GM23338 (cell line): ENCODE measurements around the gene SCN3A. TPM values are rescaled to one million over a fixed set of nuclear protein-coding genes. Genes with fewer than 3 reads are reported as not detected.

ENCODE experiments used
- ATAC-seq: fragments of 200-7000 bp; cut with Tn5 transposase; 3 replicates; pipeline ENCODE4 v1.9.1; 2020
- DNase-seq: peaks from one replicate; pipeline ENCODE4 v3.0.0-alpha.2; 2015; ENCODE audit warnings: low spot score
- H2AFZ ChIP-seq: fragments of 200-600 bp; sonication (generic); 2 replicates; pipeline ENCODE4 v1.8.0; 2016; ENCODE audit warnings: antibody characterized with exemption, mild to moderate bottlenecking, moderate library complexity
- H3F3A ChIP-seq: fragments of 200-600 bp; sonication (generic); replicated peaks from 2 replicates; pipeline ENCODE4 v1.8.0; 2017; ENCODE audit warnings: antibody characterized with exemption, mixed run types, low read depth
- H3K27ac ChIP-seq: fragments of 200-600 bp; sonication (generic); 2 replicates; pipeline ENCODE4 v1.6.1; 2016; ENCODE audit warnings: low read depth
- H3K27me3 ChIP-seq: fragments of 200-600 bp; sonication (generic); 2 replicates; pipeline ENCODE4 v1.8.0; 2016; ENCODE audit warnings: mild to moderate bottlenecking, mixed run types, moderate library complexity; ENCODE audit not compliant: insufficient read depth
- H3K36me3 ChIP-seq: fragments of 200-600 bp; sonication (generic); 2 replicates; pipeline ENCODE4 v1.8.0; 2016; ENCODE audit warnings: mild to moderate bottlenecking; ENCODE audit not compliant: insufficient read depth
- H3K4me1 ChIP-seq: fragments of 200-600 bp; sonication (generic); 2 replicates; pipeline ENCODE4 v1.8.0; 2016; ENCODE audit warnings: mild to moderate bottlenecking, moderate library complexity; ENCODE audit not compliant: insufficient read depth
- H3K4me2 ChIP-seq: fragments of 200-600 bp; sonication (generic); 2 replicates; pipeline ENCODE4 v1.7.1; 2017; ENCODE audit warnings: mixed run types
- H3K4me3 ChIP-seq: fragments of 200-600 bp; sonication (generic); 2 replicates; pipeline ENCODE4 v1.6.1; 2016; ENCODE audit warnings: mixed run types
- H3K79me2 ChIP-seq: fragments of 200-600 bp; sonication (generic); replicated peaks from 2 replicates; pipeline ENCODE4 v1.8.0; 2017; ENCODE audit warnings: mild to moderate bottlenecking; ENCODE audit not compliant: insufficient read depth
- H3K9me2 ChIP-seq: fragments of 200-600 bp; sonication (generic); 2 replicates; pipeline ENCODE4 v1.8.0; 2017; ENCODE audit not compliant: insufficient read depth
- H4K20me1 ChIP-seq: fragments of 200-600 bp; sonication (generic); replicated peaks from 2 replicates; pipeline ENCODE4 v1.8.0; 2017; ENCODE audit warnings: mild to moderate bottlenecking; ENCODE audit not compliant: insufficient read depth
- H3K27ac Mint-ChIP-seq: 2 replicates; pipeline ENCODE4 v1.8.0; 2020; ENCODE audit warnings: inconsistent platforms, mild to moderate bottlenecking, moderate library complexity, mixed read lengths
- H3K27me3 Mint-ChIP-seq: 3 replicates; pipeline ENCODE4 v1.8.0; 2022; ENCODE audit warnings: low read depth, mild to moderate bottlenecking, moderate library complexity, mixed read lengths, inconsistent platforms; ENCODE audit not compliant: insufficient read depth, poor library complexity
- H3K36me3 Mint-ChIP-seq: 3 replicates; pipeline ENCODE4 v1.8.0; 2021; ENCODE audit warnings: low read depth, mild to moderate bottlenecking, inconsistent platforms, moderate library complexity, mixed read lengths
- H3K4me1 Mint-ChIP-seq: 3 replicates; pipeline ENCODE4 v1.8.0; 2020; ENCODE audit warnings: mild to moderate bottlenecking, inconsistent platforms, mixed read lengths
- H3K4me3 Mint-ChIP-seq: 3 replicates; pipeline ENCODE4 v1.8.0; 2021; ENCODE audit warnings: moderate library complexity, mild to moderate bottlenecking, inconsistent platforms, mixed read lengths
- H3K9me3 Mint-ChIP-seq: 3 replicates; pipeline ENCODE4 v1.8.0; 2020; ENCODE audit warnings: moderate library complexity, mild to moderate bottlenecking, inconsistent platforms, mixed read lengths
- CREB1 ChIP-seq: fragments of 250-450 bp; sonication (Bioruptor Pico); IDR thresholded peaks from 2 replicates; pipeline ENCODE4 v1.5.0; 2020; ENCODE audit warnings: low read depth, mild to moderate bottlenecking, moderate library complexity
- EZH2 ChIP-seq: fragments of 200-600 bp; sonication (generic); IDR thresholded peaks from one replicate; pipeline ENCODE4 v1.8.0; 2017; ENCODE audit warnings: antibody characterized with exemption, mild to moderate bottlenecking, low read depth; ENCODE audit not compliant: unreplicated experiment
- EZH2phosphoT487 ChIP-seq: fragments of 200-600 bp; sonication (generic); IDR thresholded peaks from one replicate; pipeline ENCODE4 v1.8.1; 2018; ENCODE audit warnings: antibody characterized with exemption; ENCODE audit not compliant: unreplicated experiment
- JUNB ChIP-seq: IDR thresholded peaks from one replicate; pipeline ENCODE4 v1.6.1; 2016; ENCODE audit warnings: antibody characterized with exemption; ENCODE audit not compliant: unreplicated experiment
- NANOG ChIP-seq: IDR thresholded peaks from 2 replicates; pipeline ENCODE4 v1.6.1; 2016; ENCODE audit warnings: antibody characterized with exemption, borderline replicate concordance
- POLR2AphosphoS5 ChIP-seq: IDR thresholded peaks from 2 replicates; pipeline ENCODE4 v1.6.1; 2016; ENCODE audit warnings: antibody characterized with exemption, low read depth
- REST ChIP-seq: IDR thresholded peaks from one replicate; pipeline ENCODE4 v1.6.1; 2018; ENCODE audit warnings: antibody characterized with exemption; ENCODE audit not compliant: unreplicated experiment
- STAT1 ChIP-seq: IDR thresholded peaks from one replicate; pipeline ENCODE4 v1.6.1; 2016; ENCODE audit warnings: antibody characterized with exemption; ENCODE audit not compliant: unreplicated experiment
- ZNF114 ChIP-seq: fragments of 250-450 bp; sonication (Bioruptor Pico); IDR thresholded peaks from 2 replicates; pipeline ENCODE4 v1.5.0; 2020; ENCODE audit warnings: mild to moderate bottlenecking, moderate library complexity
- ZNF331 ChIP-seq: fragments of 250-450 bp; sonication (Bioruptor Pico); IDR thresholded peaks from 2 replicates; pipeline ENCODE4 v1.5.0; 2020; ENCODE audit warnings: low read depth, mild to moderate bottlenecking, moderate library complexity
- polyA plus RNA-seq: library from polyadenylated mRNA; unstranded; fragments of >200 nt; fragmentation: Nextera tagmentation; extraction: Ambion mirVana; gene quantifications from 2 replicates; pipeline ENCODE4 v1.2.1, GENCODE V29; 2016
- total RNA-seq: library from RNA; depleted of rRNA; stranded (reverse); fragments of >200 nt; shearing (Covaris generic); gene quantifications from 2 replicates; pipeline ENCODE4 v1.2.3, GENCODE V29; 2014
- TF ChIP-seq, protein P1 (sequence below), 2 experiments: fragments of 200-600 bp in 1 of 2; sonication (generic) in 1 of 2; conservative IDR thresholded peaks; 2 replicates each; pipeline versions ENCODE4 v1.5.1 to v1.6.1; 2016 to 2017; ENCODE audit warnings: antibody characterized with exemption in 2 of 2, low read depth in 2 of 2, mild to moderate bottlenecking in 2 of 2, moderate library complexity in 1 of 2
- TF ChIP-seq, protein P2 (sequence below): IDR thresholded peaks from 2 replicates; pipeline ENCODE4 v1.6.1; 2016; ENCODE audit warnings: antibody characterized with exemption
- TF ChIP-seq, protein P3 (sequence below): fragments of 250-450 bp; sonication (Bioruptor Pico); IDR thresholded peaks from 2 replicates; pipeline ENCODE4 v1.5.0; 2020; ENCODE audit warnings: mild to moderate bottlenecking, moderate library complexity

Gene SCN3A
- total and polyA plus RNA-seq, 2 experiments from 2014 or later = 0.66 TPM; not detected in 1

DNA sequence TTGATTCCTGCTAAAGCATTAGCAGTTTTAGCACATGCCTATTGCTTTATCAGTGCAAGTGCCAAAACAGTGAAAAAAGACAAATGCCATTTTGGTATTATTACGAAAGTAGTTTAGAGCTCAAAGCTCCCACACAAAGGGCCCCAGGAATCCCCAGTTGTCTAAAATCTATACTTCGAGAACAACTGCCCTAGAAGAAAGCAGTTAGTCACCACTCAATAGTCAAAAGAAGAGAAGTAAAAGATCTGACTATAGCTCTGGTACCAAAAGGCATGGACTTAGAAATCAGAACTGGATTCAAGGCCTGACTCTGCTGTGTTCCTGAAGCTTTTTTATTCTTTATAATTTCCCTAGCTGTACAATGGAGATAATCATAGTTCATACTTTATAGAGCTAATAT is 21.8 kb downstream of the SCN3A start:
- no peaks in the 10 kb centered on the region for H3K36me3 ChIP-seq
- no peaks in the 10 kb centered on the region for H3K4me1 ChIP-seq
- no peaks in the 10 kb centered on the region for H4K20me1 ChIP-seq
- H3K9me2 ChIP-seq = no peaks in the 10 kb centered on the region
- Mint-ChIP-seq H3K36me3 (no peaks in the 10 kb centered on the region), H3K27ac (no peak overlapping the region), H3K4me1 (no peaks in the 10 kb centered on the region), H3K4me3 (no peak overlapping the region), H3K9me3 (no peaks in the 10 kb centered on the region), H3K27me3 (no peaks in the 10 kb centered on the region)
- no peak overlapping the region for H2AFZ ChIP-seq
- no peak for ATAC-seq
- H3F3A ChIP-seq = no peaks in the 10 kb centered on the region
- H3K79me2 ChIP-seq = no peaks in the 10 kb centered on the region
- no peak overlapping the region for H3K27ac ChIP-seq
- no peak overlapping the region for H3K4me2 ChIP-seq
- no peak for DNase-seq
- TF ChIP-seq, protein P1, sequence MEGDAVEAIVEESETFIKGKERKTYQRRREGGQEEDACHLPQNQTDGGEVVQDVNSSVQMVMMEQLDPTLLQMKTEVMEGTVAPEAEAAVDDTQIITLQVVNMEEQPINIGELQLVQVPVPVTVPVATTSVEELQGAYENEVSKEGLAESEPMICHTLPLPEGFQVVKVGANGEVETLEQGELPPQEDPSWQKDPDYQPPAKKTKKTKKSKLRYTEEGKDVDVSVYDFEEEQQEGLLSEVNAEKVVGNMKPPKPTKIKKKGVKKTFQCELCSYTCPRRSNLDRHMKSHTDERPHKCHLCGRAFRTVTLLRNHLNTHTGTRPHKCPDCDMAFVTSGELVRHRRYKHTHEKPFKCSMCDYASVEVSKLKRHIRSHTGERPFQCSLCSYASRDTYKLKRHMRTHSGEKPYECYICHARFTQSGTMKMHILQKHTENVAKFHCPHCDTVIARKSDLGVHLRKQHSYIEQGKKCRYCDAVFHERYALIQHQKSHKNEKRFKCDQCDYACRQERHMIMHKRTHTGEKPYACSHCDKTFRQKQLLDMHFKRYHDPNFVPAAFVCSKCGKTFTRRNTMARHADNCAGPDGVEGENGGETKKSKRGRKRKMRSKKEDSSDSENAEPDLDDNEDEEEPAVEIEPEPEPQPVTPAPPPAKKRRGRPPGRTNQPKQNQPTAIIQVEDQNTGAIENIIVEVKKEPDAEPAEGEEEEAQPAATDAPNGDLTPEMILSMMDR (conservative IDR thresholded peaks at IDR 0.05; ENCODE audit: low read depth in 2 of 2) = no peak
- TF ChIP-seq ZNF331 (CRISPR knock-in tag) (no peak), STAT1 (no peak), EZH2 (no peak), EZH2phosphoT487 (no peak), CREB1 (no peak), ZNF114 (no peak), NANOG (no peak), POLR2AphosphoS5 (no peak), JUNB (no peak), REST (no peak)
- TF ChIP-seq, protein P2, sequence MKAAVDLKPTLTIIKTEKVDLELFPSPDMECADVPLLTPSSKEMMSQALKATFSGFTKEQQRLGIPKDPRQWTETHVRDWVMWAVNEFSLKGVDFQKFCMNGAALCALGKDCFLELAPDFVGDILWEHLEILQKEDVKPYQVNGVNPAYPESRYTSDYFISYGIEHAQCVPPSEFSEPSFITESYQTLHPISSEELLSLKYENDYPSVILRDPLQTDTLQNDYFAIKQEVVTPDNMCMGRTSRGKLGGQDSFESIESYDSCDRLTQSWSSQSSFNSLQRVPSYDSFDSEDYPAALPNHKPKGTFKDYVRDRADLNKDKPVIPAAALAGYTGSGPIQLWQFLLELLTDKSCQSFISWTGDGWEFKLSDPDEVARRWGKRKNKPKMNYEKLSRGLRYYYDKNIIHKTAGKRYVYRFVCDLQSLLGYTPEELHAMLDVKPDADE = no peak
- TF ChIP-seq, protein P3, sequence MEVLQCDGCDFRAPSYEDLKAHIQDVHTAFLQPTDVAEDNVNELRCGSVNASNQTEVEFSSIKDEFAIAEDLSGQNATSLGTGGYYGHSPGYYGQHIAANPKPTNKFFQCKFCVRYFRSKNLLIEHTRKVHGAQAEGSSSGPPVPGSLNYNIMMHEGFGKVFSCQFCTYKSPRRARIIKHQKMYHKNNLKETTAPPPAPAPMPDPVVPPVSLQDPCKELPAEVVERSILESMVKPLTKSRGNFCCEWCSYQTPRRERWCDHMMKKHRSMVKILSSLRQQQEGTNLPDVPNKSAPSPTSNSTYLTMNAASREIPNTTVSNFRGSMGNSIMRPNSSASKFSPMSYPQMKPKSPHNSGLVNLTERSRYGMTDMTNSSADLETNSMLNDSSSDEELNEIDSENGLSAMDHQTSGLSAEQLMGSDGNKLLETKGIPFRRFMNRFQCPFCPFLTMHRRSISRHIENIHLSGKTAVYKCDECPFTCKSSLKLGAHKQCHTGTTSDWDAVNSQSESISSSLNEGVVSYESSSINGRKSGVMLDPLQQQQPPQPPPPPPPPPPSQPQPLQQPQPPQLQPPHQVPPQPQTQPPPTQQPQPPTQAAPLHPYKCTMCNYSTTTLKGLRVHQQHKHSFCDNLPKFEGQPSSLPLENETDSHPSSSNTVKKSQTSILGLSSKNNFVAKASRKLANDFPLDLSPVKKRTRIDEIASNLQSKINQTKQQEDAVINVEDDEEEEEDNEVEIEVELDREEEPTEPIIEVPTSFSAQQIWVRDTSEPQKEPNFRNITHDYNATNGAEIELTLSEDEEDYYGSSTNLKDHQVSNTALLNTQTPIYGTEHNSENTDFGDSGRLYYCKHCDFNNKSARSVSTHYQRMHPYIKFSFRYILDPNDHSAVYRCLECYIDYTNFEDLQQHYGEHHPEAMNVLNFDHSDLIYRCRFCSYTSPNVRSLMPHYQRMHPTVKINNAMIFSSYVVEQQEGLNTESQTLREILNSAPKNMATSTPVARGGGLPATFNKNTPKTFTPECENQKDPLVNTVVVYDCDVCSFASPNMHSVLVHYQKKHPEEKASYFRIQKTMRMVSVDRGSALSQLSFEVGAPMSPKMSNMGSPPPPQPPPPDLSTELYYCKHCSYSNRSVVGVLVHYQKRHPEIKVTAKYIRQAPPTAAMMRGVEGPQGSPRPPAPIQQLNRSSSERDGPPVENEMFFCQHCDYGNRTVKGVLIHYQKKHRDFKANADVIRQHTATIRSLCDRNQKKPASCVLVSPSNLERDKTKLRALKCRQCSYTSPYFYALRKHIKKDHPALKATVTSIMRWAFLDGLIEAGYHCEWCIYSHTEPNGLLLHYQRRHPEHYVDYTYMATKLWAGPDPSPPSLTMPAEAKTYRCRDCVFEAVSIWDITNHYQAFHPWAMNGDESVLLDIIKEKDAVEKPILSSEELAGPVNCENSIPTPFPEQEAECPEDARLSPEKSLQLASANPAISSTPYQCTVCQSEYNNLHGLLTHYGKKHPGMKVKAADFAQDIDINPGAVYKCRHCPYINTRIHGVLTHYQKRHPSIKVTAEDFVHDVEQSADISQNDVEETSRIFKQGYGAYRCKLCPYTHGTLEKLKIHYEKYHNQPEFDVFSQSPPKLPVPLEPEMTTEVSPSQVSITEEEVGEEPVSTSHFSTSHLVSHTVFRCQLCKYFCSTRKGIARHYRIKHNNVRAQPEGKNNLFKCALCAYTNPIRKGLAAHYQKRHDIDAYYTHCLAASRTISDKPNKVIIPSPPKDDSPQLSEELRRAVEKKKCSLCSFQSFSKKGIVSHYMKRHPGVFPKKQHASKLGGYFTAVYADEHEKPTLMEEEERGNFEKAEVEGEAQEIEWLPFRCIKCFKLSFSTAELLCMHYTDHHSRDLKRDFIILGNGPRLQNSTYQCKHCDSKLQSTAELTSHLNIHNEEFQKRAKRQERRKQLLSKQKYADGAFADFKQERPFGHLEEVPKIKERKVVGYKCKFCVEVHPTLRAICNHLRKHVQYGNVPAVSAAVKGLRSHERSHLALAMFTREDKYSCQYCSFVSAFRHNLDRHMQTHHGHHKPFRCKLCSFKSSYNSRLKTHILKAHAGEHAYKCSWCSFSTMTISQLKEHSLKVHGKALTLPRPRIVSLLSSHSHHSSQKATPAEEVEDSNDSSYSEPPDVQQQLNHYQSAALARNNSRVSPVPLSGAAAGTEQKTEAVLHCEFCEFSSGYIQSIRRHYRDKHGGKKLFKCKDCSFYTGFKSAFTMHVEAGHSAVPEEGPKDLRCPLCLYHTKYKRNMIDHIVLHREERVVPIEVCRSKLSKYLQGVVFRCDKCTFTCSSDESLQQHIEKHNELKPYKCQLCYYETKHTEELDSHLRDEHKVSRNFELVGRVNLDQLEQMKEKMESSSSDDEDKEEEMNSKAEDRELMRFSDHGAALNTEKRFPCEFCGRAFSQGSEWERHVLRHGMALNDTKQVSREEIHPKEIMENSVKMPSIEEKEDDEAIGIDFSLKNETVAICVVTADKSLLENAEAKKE (CRISPR knock-in tag) = no peak
- no peak overlapping the region for H3K4me3 ChIP-seq
- H3K27me3 ChIP-seq = no peaks in the 10 kb centered on the region
